ENCODE results near the gene HSD17B11.
"Not testable (repeated sequence)": the region's sequence is repeated elsewhere in the genome, so short reads cannot be mapped to it uniquely, and the experiment has no call there.

The HSD17B11 gene

DNA sequence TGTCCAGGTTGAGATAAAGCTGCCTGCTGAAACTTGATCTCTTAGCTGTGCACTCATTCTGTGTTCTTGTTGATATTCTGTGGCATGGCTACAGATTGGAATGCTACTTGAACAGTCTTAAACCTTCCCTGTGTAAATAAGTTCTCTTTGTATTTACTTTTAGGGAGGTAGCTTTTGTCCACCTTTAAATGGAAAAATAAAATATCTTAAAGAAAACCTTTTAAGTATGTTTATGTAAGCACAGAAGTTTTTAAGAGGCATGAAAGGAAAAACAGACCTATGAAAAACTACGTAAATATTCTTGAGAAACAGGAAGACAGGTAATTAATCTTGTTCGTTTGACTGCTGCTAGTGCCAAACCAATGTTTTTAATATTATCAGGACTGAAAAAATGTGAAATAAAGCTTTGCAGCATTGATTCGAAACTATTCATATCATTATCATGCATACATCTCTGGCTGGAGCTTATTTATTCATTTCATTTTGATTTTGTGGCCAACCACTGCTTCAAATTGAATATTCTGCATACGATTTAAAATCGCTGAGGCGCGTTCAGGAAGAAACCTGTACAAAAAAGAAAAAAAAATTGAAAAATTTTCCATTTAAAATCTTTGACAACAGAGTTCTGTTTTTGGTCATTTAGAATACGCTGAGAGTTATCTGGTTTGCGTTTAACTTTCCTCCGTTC is 86.1 kb downstream of the HSD17B11 start:
- no peak for DNase-seq

DNA sequence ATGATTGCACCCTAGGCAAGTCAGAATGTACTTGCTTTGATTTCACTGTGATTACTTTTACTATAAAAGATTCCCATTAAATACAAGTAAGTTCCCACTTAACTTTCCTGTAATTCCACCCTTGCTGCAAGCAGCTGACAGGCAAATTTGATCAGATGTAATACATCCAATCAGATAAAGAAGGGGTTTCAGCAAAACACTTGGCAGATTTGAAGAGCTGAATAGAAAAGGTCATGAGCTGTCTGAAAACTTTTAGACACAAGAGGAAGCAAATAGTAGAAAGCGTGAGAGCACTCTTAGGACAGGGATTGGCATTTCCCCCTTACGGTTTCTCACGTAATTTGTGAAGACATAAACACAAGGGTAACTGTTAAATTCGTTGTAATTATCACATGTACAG is 91.1 kb downstream of the HSD17B11 start:
- no peak for DNase-seq

DNA sequence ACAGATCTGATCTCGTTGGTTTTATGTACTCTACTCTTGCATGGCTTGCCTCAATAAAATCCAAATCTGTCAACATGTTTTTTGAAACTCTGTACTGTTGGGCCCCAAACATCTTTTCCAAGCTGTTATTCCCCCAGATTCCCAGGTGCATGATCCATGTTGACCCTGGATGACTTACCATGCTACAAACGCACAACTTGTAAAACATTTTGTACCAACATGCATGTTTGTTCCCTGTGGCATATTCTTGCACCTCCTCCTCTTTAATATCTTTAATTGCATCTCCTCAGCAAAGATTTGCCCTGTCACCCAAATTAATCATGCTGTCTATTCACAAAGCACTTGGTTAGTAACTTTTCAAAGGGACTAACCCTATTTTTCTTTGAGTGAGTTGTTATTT is 92.6 kb downstream of the HSD17B11 start:
- DNase-seq, result no peak

DNA sequence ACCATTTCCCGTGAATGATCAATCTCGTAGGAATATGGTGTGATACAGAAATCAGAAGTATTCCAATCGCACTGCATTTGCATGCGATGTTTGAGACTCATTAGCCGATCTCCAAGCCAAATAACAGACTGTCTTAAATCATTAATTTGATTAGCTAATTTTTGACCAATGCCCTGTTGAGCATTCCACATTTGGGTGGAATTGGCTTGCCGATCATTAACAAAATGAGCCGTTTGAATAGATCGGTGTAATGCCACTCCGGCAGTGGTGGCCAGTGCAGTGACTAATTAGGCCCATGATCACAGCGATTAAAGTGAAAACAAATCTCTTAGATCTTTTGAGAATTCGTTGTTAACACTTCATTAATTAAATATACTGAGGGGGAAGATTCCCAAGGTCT is 96.1 kb downstream of the HSD17B11 start:
- DNase-seq, result not testable (repeated sequence)

DNA sequence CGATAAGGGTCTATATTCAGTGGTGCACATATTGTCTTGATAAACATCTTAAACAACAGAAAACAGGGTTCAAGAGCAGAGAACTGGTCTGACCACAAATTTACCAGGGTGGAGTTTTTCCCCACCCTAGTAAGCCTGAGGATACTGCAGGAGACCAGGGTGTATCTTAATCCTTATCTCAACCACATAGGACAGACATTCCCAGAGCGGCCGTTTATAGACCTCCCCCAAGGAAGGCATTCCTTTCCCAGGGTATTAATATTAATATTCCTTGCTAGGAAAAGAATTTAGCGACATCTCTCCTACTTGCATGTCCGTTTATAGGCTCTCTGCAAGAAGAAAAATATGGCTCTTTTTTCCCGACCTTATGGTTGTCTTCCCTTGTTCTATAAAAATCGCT is 97.1 kb downstream of the HSD17B11 start:
- DNase-seq, result not testable (repeated sequence)

DNA sequence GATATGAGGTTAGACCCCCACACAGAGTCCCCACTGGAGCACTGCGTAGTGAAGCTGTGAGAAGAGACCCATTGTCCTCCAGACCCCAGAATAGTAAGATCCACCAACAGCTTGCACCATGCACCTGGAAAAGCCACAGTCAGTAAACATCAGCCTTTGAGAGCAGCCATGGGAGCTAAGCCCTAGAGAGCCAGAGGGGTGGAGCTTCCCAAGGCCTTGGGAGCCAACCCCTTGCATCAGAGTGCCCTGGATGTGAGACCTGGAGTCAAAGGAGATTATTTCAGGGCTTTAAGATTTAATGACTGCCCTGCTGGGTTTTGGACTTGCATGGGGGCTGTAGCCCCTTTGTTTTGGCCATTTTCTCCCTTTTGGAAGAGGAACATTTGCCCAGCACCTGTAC is 104.0 kb downstream of the HSD17B11 start:
- DNase-seq, result no peak
